HepG2 (cell line): ENCODE results near the gene DDAH2. TPM values are rescaled to one million over a fixed set of nuclear protein-coding genes. Genes with fewer than 3 reads are reported as not detected.

Experiments
- AGO1 ChIP-seq: fragments of 200-400 bp; formaldehyde crosslinking; IDR thresholded peaks from 2 replicates; pipeline ENCODE4 v1.6.1; 2017; ENCODE audit warnings: mild to moderate bottlenecking, low read depth, low read length, moderate library complexity; ENCODE audit not compliant: poor library complexity, severe bottlenecking
- EP300 ChIP-seq, 3 experiments: sonication (generic) in 1 of 3; formaldehyde crosslinking in 1 of 3; IDR thresholded peaks; 2 replicates each; pipeline versions ENCODE4 v1.5.1 to v1.6.1; 2011 to 2020; ENCODE audit warnings: low read depth in 2 of 3, low read length in 2 of 3, borderline replicate concordance in 1 of 3, improper control_type of control experiment in 1 of 3, mild to moderate bottlenecking in 1 of 3, missing genetic modification reagents in 1 of 3, moderate library complexity in 1 of 3
- FOXK2 ChIP-seq: fragments of 450-650 bp; IDR thresholded peaks from 2 replicates; pipeline ENCODE4 v1.6.1; 2016
- HNRNPK ChIP-seq: fragments of 200-400 bp; formaldehyde crosslinking; IDR thresholded peaks from 2 replicates; pipeline ENCODE4 v1.6.1; 2018; ENCODE audit warnings: low read length, low read depth, moderate library complexity, mild to moderate bottlenecking; ENCODE audit not compliant: poor library complexity, severe bottlenecking
- NCOA1 ChIP-seq: sonication (generic); formaldehyde crosslinking; IDR thresholded peaks from 2 replicates; pipeline ENCODE4 v1.9.0; 2021; ENCODE audit warnings: missing genetic modification reagents
- RARG ChIP-seq: sonication (generic); formaldehyde crosslinking; IDR thresholded peaks from 2 replicates; pipeline ENCODE4 v1.4.0; 2020; ENCODE audit warnings: low read depth, mild to moderate bottlenecking, missing genetic modification reagents
- TBX2 ChIP-seq: sonication (generic); formaldehyde crosslinking; IDR thresholded peaks from 2 replicates; pipeline ENCODE4 v1.5.0; 2020; ENCODE audit warnings: missing genetic modification reagents, mild to moderate bottlenecking, borderline replicate concordance
- YY1 ChIP-seq: IDR thresholded peaks from 2 replicates; pipeline ENCODE4 v1.6.1; 2011; ENCODE audit warnings: low read length, low read depth, moderate library complexity, mild to moderate bottlenecking; ENCODE audit not compliant: insufficient read depth, insufficient replicate concordance
- ZFP36L2 ChIP-seq: sonication (generic); formaldehyde crosslinking; IDR thresholded peaks from 2 replicates; pipeline ENCODE4 v1.4.0; 2020; ENCODE audit warnings: missing genetic modification reagents
- ZNF18 ChIP-seq: sonication (generic); formaldehyde crosslinking; IDR thresholded peaks from 2 replicates; pipeline ENCODE4 v1.8.0; 2022; ENCODE audit warnings: mild to moderate bottlenecking, missing genetic modification reagents; ENCODE audit not compliant: insufficient replicate concordance
- ZNF230 ChIP-seq: sonication (generic); formaldehyde crosslinking; IDR thresholded peaks from 2 replicates; pipeline ENCODE4 v1.4.0; 2020; ENCODE audit warnings: mild to moderate bottlenecking, missing genetic modification reagents
- ZNF430 ChIP-seq: sonication (generic); formaldehyde crosslinking; IDR thresholded peaks from 2 replicates; pipeline ENCODE4 v1.9.0; 2021; ENCODE audit warnings: mild to moderate bottlenecking, missing genetic modification reagents
- ZNF562 ChIP-seq: sonication (generic); formaldehyde crosslinking; IDR thresholded peaks from 2 replicates; pipeline ENCODE4 v1.8.0; 2022; ENCODE audit warnings: missing genetic modification reagents, borderline replicate concordance
- polyA plus RNA-seq, 8 experiments: library from polyadenylated mRNA; depleted of rRNA in 3 of 8; stranded (reverse) in 7 of 8; unstranded in 1 of 8; fragments of >200 nt; fragmentation: Illumina TruSeq in 4 of 8; extraction: Trizol in 4 of 8; gene quantifications; 2 replicates each; pipeline versions ENCODE4 v1.2.1 to v1.2.3, GENCODE V29; 2011 to 2016; ENCODE audit warnings: low read depth in 4 of 8, missing spikeins in 1 of 8, mixed read lengths in 1 of 8; ENCODE audit not compliant: insufficient read depth in 1 of 8
- total RNA-seq, 5 experiments: library from RNA; depleted of rRNA; stranded (reverse); fragments of >200 nt; fragmentation: Illumina TruSeq; extraction: Trizol; gene quantifications; 2 replicates each; pipeline ENCODE4 v1.2.3, GENCODE V29; 2016; ENCODE audit warnings: low read depth in 1 of 5
- TF ChIP-seq, protein P1 (sequence below): sonication (generic); formaldehyde crosslinking; IDR thresholded peaks from 2 replicates; pipeline ENCODE4 v1.5.0; 2020; ENCODE audit warnings: missing genetic modification reagents, mild to moderate bottlenecking, borderline replicate concordance
- TF ChIP-seq, protein P2 (sequence below): sonication (generic); formaldehyde crosslinking; IDR thresholded peaks from 2 replicates; pipeline ENCODE4 v1.4.0; 2020; ENCODE audit warnings: low read depth, missing genetic modification reagents
- TF ChIP-seq, protein P3 (sequence below): sonication (generic); formaldehyde crosslinking; IDR thresholded peaks from 2 replicates; pipeline ENCODE4 v1.5.0; 2020; ENCODE audit warnings: mild to moderate bottlenecking, missing genetic modification reagents
- TF ChIP-seq, protein P4 (sequence below): sonication (generic); formaldehyde crosslinking; IDR thresholded peaks from 2 replicates; pipeline ENCODE4 v1.4.0; 2020; ENCODE audit warnings: missing genetic modification reagents, borderline replicate concordance

Gene DDAH2
- total and polyA plus RNA-seq, 2 of the 13 experiments (the other 11 are each of a cell fraction or from before 2014, with no cell fraction given), result 16.4 to 21.1 TPM

DNA sequence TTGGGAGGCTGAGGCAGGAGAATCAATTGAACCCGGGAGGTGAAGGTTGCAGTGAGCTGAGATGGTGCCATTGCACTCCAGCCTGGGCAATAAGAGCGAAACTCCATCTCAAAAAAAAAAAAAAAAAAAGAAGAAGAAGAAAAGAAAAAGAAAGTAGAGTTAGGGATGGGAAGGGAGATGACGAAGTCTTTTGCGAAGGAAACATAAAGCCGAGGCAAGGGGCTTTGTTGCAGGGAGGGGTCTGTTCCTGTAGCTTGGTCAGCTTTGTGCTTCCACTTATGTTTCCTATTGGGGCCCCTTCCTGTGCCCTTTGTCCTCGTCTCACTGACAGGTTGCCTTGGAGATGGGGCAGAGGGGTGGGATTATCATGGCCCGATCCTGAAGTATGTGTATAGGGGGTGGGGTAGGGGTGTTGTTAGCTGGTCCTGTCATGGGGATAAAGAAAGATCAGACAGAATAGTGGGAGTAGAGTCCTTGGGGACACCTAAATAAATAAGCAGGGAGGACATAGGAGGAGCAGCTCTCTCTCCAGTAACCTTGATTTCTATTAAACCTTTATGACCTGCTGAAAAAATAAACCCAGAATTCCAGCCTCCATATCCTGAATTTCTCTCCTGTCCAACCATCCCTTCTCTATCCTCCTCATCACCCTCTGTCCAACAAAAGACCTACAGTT is 8.4 kb upstream of the DDAH2 start (continued):
- TF ChIP-seq HNRNPK (peak; percentile 91), NCOA1 (CRISPR knock-in tag) (no peak), ZNF230 (no peak), ZNF562 (CRISPR knock-in tag) (no peak), ZNF430 (no peak), TBX2 (peak; percentile 83), AGO1 (no peak), EP300 (IDR thresholded peaks at IDR 0.05; ENCODE audit: low read depth in 2 of 2, low read length in 2 of 2) (peak; percentile 83 to 94; a peak in 3 of 4 replicates), EP300 (CRISPR knock-in tag; IDR thresholded peaks at IDR 0.05; ENCODE audit: borderline replicate concordance) (peak; percentile 90), RARG (no peak), ZNF18 (CRISPR knock-in tag) (no peak), FOXK2 (peak; percentile 78), YY1 (no peak), ZFP36L2 (no peak)
- TF ChIP-seq, protein P1, sequence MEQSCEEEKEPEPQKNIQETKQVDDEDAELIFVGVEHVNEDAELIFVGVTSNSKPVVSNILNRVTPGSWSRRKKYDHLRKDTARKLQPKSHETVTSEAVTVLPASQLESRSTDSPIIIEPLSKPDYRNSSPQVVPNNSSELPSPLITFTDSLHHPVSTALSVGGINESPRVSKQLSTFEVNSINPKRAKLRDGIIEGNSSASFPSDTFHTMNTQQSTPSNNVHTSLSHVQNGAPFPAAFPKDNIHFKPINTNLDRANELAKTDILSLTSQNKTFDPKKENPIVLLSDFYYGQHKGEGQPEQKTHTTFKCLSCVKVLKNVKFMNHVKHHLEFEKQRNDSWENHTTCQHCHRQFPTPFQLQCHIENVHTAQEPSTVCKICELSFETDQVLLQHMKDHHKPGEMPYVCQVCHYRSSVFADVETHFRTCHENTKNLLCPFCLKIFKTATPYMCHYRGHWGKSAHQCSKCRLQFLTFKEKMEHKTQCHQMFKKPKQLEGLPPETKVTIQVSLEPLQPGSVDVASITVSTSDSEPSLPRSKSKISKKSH (CRISPR knock-in tag), result no peak
- TF ChIP-seq, protein P2, sequence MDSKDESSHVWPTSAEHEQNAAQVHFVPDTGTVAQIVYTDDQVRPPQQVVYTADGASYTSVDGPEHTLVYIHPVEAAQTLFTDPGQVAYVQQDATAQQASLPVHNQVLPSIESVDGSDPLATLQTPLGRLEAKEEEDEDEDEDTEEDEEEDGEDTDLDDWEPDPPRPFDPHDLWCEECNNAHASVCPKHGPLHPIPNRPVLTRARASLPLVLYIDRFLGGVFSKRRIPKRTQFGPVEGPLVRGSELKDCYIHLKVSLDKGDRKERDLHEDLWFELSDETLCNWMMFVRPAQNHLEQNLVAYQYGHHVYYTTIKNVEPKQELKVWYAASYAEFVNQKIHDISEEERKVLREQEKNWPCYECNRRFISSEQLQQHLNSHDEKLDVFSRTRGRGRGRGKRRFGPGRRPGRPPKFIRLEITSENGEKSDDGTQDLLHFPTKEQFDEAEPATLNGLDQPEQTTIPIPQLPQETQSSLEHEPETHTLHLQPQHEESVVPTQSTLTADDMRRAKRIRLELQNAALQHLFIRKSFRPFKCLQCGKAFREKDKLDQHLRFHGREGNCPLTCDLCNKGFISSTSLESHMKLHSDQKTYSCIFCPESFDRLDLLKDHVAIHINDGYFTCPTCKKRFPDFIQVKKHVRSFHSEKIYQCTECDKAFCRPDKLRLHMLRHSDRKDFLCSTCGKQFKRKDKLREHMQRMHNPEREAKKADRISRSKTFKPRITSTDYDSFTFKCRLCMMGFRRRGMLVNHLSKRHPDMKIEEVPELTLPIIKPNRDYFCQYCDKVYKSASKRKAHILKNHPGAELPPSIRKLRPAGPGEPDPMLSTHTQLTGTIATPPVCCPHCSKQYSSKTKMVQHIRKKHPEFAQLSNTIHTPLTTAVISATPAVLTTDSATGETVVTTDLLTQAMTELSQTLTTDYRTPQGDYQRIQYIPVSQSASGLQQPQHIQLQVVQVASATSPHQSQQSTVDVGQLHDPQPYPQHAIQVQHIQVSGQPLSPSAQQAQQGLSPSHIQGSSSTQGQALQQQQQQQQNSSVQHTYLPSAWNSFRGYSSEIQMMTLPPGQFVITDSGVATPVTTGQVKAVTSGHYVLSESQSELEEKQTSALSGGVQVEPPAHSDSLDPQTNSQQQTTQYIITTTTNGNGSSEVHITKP, result peak; percentile 82
- TF ChIP-seq, protein P3, sequence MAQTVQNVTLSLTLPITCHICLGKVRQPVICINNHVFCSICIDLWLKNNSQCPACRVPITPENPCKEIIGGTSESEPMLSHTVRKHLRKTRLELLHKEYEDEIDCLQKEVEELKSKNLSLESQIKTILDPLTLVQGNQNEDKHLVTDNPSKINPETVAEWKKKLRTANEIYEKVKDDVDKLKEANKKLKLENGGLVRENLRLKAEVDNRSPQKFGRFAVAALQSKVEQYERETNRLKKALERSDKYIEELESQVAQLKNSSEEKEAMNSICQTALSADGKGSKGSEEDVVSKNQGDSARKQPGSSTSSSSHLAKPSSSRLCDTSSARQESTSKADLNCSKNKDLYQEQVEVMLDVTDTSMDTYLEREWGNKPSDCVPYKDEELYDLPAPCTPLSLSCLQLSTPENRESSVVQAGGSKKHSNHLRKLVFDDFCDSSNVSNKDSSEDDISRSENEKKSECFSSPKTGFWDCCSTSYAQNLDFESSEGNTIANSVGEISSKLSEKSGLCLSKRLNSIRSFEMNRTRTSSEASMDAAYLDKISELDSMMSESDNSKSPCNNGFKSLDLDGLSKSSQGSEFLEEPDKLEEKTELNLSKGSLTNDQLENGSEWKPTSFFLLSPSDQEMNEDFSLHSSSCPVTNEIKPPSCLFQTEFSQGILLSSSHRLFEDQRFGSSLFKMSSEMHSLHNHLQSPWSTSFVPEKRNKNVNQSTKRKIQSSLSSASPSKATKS (CRISPR knock-in tag), result peak; percentile 16; the same call in 1 of the 2 replicates
- TF ChIP-seq, protein P4, sequence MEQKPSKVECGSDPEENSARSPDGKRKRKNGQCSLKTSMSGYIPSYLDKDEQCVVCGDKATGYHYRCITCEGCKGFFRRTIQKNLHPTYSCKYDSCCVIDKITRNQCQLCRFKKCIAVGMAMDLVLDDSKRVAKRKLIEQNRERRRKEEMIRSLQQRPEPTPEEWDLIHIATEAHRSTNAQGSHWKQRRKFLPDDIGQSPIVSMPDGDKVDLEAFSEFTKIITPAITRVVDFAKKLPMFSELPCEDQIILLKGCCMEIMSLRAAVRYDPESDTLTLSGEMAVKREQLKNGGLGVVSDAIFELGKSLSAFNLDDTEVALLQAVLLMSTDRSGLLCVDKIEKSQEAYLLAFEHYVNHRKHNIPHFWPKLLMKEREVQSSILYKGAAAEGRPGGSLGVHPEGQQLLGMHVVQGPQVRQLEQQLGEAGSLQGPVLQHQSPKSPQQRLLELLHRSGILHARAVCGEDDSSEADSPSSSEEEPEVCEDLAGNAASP (CRISPR knock-in tag), result peak; percentile 78; the same call in 1 of the 2 replicates
